ENCODE measurements around the gene CST9L. TPM values are rescaled to one million over a fixed set of nuclear protein-coding genes. Genes with fewer than 3 reads are reported as not detected.
"Not testable (repeated sequence)": the region's sequence is repeated elsewhere in the genome, so short reads cannot be mapped to it uniquely, and the experiment has no call there.

Gene CST9L
- polyA plus RNA-seq, 3 donors = not detected

GRCh38 chr20:23586735-23587525 lies 18.6 kb upstream of the CST9L start:
- no peak for DNase-seq

GRCh38 chr20:23585808-23586734 lies 17.8 kb upstream of the CST9L start:
- no peak for DNase-seq

- DNase-seq = no peak
These were observed 17.1 kb upstream of the CST9L start for GRCh38 chr20:23585449-23585807.

- no peak for DNase-seq
These were observed 16.3 kb upstream of the CST9L start for GRCh38 chr20:23584434-23585199.

- no peak for DNase-seq
These were observed 15.2 kb upstream of the CST9L start for GRCh38 chr20:23583526-23583925.

- no peak for DNase-seq
These were observed 14.0 kb upstream of the CST9L start for GRCh38 chr20:23582293-23582692.

- not testable (repeated sequence) for DNase-seq
These were observed 13.5 kb upstream of the CST9L start for GRCh38 chr20:23581833-23582232.

- no peak for DNase-seq
These were observed 6.7 kb upstream of the CST9L start for GRCh38 chr20:23574977-23575376.

- DNase-seq = no peak
These were observed 2.0 kb upstream of the CST9L start for GRCh38 chr20:23570178-23570760.

GRCh38 chr20:23569570-23569969 lies 1.3 kb upstream of the CST9L start:
- DNase-seq = no peak

GRCh38 chr20:23568971-23569330 lies 667 bp upstream of the CST9L start:
- no peak for DNase-seq

- DNase-seq = no peak
These were observed 1.9 kb downstream of the CST9L start for GRCh38 chr20:23566199-23566932.

GRCh38 chr20:23565503-23566045 lies 2.7 kb downstream of the CST9L start:
- DNase-seq = no peak

- no peak for DNase-seq
These were observed 3.4 kb downstream of the CST9L start for GRCh38 chr20:23564927-23565326.

GRCh38 chr20:23562721-23563342 lies 5.5 kb downstream of the CST9L start:
- DNase-seq = no peak

GRCh38 chr20:23554401-23554800 lies 13.9 kb downstream of the CST9L start:
- DNase-seq = no peak

- no peak for DNase-seq
These were observed 16.5 kb downstream of the CST9L start for GRCh38 chr20:23551786-23552185.

- no peak for DNase-seq
These were observed 16.9 kb downstream of the CST9L start for GRCh38 chr20:23551383-23551782.

GRCh38 chr20:23550227-23550626 lies 18.1 kb downstream of the CST9L start:
- DNase-seq = no peak

GRCh38 chr20:23548408-23548807 lies 19.9 kb downstream of the CST9L start:
- no peak for DNase-seq

Measured in renal pelvis (tissue), 4 donors.